Choroid plexus epithelial cell (primary cell): ENCODE results near the gene EFR3B.

ENCODE experiments used
- DNase-seq: peaks from one replicate; pipeline ENCODE4 v3.0.0-alpha.2; 2010; ENCODE audit warnings: low read depth
- H3K4me3 ChIP-seq: 2 replicates; pipeline ENCODE4 v1.5.1; 2011; ENCODE audit warnings: low read depth, mild to moderate bottlenecking, control low read depth, low read length, moderate library complexity
- CTCF ChIP-seq: conservative IDR thresholded peaks from 2 replicates; pipeline ENCODE4 v1.5.1; 2011; ENCODE audit warnings: low read depth, mild to moderate bottlenecking, control low read depth, inconsistent platforms, low read length, moderate library complexity

Gene EFR3B

DNA sequence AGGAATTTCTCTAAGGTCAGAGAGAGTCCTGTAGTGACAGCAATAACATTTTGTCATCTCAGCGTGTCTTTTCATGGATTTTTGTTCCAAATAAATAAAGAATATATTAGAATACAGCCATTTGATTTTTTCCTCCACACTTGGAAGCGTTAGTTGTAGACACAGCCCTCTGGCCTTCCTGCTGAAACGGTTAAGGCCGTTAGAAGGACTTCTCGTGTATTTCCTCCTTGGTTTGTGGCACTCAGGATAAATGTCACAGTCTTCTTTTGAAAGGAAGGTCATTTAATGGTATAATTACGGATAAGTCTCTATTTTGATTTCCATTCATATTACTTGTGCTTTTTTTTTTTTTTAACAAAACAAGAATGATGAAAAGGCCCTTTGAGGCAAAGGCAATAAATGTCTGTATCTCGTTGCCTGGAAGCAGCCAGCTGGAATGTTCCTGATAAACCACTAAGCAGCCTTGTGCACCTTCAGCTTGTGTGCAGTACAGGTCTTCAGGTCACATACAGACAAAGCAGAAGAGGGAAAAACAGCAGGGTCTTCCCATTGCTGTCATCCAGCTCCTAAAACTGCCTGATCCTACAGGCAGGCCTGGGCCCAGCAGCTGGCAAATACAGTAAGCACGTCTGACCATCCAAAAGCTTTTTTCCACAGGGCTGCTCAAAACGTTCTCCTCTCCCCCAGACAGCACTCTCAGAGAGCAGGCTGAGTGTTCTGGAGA, 14.4 kb downstream of the EFR3B start:
- no peak overlapping the region for H3K4me3 ChIP-seq
- no peak for DNase-seq
- no peak for TF ChIP-seq CTCF

DNA sequence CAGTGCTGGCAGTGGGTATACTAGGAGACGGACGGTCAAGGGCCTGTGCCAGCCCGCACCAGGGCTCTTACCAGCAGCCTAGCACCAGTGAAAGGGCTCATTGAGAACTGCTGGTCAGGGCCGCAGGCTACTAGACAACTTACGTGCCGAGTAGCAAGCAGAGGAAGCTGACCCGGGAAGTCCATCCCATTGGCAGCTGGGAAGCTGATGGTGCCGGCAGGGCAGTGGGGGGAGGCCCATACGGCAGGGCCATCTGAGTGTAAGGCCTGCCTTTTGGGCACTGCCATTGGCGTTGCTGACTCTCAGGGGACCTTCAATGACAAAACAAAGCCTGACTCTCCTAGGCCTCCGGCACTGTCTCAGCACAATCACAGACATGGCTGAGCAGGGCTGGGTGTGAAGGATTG, 20.6 kb downstream of the EFR3B start:
- no peak overlapping the region for H3K4me3 ChIP-seq
- TF ChIP-seq CTCF, result no peak
- DNase-seq, result no peak

GRCh38 chr2:25063876-25064660, 22.2 kb downstream of the EFR3B start:
- H3K4me3 ChIP-seq, result no peak overlapping the region
- TF ChIP-seq CTCF, result no peak
- DNase-seq, result no peak

DNA sequence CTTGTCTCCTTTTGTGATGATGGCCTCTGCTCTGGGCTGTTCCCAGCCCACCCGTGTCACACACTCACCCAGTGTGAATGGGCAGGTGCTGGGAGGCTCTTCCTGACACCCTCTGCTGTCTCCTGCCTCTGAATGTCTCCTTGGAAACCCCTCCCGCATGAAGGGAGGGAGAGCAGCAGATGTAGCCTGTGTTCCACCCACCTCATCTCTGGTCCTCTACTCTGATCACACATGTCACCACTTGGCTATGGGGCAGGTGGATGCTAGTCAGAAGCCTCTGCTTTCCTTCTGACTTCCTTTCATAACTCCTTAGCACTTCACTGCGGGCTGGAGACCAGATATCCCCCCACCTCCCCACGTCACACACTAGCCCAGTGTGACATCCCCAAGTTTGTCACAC, 23.9 kb downstream of the EFR3B start:
- DNase-seq, result no peak
- no peak for TF ChIP-seq CTCF
- H3K4me3 ChIP-seq, result no peak overlapping the region

DNA sequence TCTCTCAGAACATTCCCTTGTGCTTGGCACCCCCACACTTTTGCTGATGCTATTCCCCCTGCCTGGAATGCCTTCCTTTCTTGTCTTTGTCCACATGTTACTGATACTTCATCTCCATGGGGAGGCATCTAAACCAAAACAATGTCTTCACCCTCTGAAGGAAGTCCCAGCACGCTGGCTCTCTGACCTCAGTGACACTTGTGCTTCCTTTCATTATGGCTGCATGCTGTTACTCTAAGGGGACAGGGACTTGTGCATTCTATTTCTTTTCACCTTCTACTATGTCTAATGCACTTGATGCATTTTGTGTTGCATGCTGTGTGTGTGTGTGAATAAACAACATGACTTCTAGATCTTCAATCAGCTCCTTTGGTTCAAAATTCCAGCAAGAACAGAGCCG, 24.6 kb downstream of the EFR3B start:
- DNase-seq, result no peak
- TF ChIP-seq CTCF, result no peak
- no peak overlapping the region for H3K4me3 ChIP-seq

DNA sequence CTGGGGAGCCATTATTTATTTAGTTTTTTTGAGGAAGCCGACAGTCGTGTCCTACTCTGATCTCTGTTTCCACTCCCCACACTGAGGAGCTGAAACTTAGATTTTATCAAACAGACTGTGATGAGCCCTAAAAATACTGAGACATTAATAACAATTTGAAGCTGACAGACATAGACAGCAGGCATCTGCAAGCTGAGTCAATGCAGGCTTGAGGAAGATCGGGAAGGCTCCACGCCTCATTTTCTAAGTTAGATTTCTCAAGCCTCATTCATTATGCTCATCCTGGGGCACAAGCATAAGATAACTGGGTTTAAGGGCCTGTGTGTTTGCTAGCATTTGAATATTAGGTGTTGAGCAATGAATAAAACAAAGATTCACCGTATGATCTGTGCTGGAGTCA, 26.3 kb downstream of the EFR3B start:
- H3K4me3 ChIP-seq, result no peak overlapping the region
- DNase-seq, result no peak
- no peak for TF ChIP-seq CTCF
